Upper lobe of right lung (tissue), 1 donor: ENCODE data around the gene ARMC9. TPM values are rescaled to one million over a fixed set of nuclear protein-coding genes. Genes with fewer than 3 reads are reported as not detected.

Source experiments
- ATAC-seq: fragments of 200-7000 bp; cut with Tn5 transposase; one replicate; pipeline ENCODE4 v1.9.1; 2020; ENCODE audit warnings: mild to moderate bottlenecking, moderate library complexity
- DNase-seq: peaks from one replicate; pipeline ENCODE4 v3.0.0-alpha.2; 2020
- H3K27ac ChIP-seq: fragments of 200-600 bp; one replicate; pipeline ENCODE4 v1.8.0; 2022
- H3K27me3 ChIP-seq: fragments of 200-600 bp; one replicate; pipeline ENCODE4 v1.8.0; 2022; ENCODE audit warnings: mild to moderate bottlenecking
- H3K36me3 ChIP-seq: fragments of 200-600 bp; one replicate; pipeline ENCODE4 v1.8.0; 2022
- H3K4me1 ChIP-seq: fragments of 200-600 bp; one replicate; pipeline ENCODE4 v1.8.0; 2022
- H3K4me3 ChIP-seq: fragments of 200-600 bp; one replicate; pipeline ENCODE4 v1.8.0; 2022; ENCODE audit warnings: mild to moderate bottlenecking
- H3K9me3 ChIP-seq: fragments of 200-600 bp; one replicate; pipeline ENCODE4 v1.8.0; 2022
- intact Hi-C: fragments of 100-400 bp; cut with DNase I; formaldehyde crosslinking; loops from one replicate; pipeline ENCODE4 v1.11.0; 2022
- total RNA-seq: library from RNA; stranded (reverse); fragmentation: NEBNext Ultra II Directional; extraction: Animal tissue kit (Norgen Biotek cat#: 25700); gene quantifications from one replicate; pipeline ENCODE4 v1.2.1, GENCODE V29; 2021
- TF ChIP-seq, protein P1 (sequence below): fragments of 200-600 bp; IDR thresholded peaks from one replicate; pipeline ENCODE4 v1.8.0; 2022; ENCODE audit warnings: antibody characterized with exemption
- donor health status: DM: no; HTN: yes; CAD: no; lungs with severe emphysema.

Gene ARMC9
- total RNA-seq, 1 donor from 2014 or later = 37.1 TPM

DNA sequence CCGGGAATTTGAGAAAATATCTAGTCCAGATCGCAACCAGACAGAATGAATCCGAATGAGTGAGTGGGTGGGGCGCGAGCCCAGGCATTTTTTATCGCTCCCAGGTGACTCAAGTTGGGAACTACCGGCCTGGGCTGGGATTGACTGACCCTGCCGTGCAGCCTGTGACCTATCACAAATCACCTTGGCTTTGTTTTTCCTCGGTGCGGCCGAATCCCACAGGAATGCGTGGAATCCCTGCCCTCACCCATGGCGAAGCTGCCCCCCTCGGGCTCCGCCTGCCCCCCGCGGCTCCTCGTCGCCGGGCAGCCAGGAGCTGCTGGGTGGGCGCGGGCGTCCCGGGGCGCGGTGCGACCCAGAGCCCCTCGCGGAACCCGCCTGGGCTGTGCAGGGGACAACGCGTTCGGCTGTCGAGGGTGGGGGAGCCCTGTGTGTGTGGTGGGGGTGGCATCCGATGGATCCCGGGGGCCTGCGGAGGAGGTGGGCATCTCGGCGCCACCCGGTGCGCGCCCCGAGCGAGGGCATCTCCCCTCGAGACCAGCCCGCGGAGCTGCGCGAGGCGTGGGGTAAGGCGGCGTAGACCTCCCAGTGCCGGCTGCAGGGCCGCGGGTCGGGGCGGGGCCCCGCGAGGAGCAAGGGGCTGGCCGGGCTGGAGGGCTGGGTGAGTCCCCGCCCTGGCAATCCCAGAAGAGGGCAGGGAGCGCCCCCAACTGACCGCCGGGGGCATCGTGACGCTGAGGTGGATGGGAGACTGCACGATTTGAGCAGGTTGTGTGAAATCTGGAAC lies 213.6 kb downstream of the ARMC9 start:
- Histone ChIP-seq H3K27me3 (no peaks in the 10 kb centered on the region), H3K4me1 (peaks cover 4% of the 10 kb centered on the region), H3K9me3 (no peaks in the 10 kb centered on the region), H3K36me3 (no peaks in the 10 kb centered on the region), H3K27ac (peak overlapping the region; percentile 63), H3K4me3 (peak overlapping the region; percentile 62)
- intact Hi-C loops = loop anchor here (5.0 kb wide), 1 partner anchor 185 kb away; no protein-coding TSS in a partner anchor
- peak; percentile 94 for DNase-seq
- TF ChIP-seq, protein P1, sequence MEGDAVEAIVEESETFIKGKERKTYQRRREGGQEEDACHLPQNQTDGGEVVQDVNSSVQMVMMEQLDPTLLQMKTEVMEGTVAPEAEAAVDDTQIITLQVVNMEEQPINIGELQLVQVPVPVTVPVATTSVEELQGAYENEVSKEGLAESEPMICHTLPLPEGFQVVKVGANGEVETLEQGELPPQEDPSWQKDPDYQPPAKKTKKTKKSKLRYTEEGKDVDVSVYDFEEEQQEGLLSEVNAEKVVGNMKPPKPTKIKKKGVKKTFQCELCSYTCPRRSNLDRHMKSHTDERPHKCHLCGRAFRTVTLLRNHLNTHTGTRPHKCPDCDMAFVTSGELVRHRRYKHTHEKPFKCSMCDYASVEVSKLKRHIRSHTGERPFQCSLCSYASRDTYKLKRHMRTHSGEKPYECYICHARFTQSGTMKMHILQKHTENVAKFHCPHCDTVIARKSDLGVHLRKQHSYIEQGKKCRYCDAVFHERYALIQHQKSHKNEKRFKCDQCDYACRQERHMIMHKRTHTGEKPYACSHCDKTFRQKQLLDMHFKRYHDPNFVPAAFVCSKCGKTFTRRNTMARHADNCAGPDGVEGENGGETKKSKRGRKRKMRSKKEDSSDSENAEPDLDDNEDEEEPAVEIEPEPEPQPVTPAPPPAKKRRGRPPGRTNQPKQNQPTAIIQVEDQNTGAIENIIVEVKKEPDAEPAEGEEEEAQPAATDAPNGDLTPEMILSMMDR = peak; percentile 87
- peak; percentile 99 for ATAC-seq

DNA sequence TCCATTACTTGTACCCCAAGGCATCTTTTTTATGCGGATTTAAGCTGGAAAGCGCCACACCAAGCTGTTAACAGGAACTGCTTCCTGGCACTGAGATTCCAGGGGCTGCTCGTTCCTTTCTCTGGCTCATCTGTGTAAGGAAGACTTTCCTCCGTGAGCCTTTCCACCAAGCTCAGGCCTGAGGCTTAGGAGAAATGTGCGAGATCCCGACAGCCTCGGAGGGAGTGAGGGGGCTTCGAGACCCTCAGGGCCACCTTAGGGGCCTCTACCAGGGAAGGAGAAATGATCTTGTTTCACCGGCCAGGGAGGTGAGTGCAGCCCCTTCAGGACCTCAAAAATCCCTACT lies 214.2 kb downstream of the ARMC9 start:
- H3K4me3 ChIP-seq = peak overlapping the region; percentile 62
- ATAC-seq (no peak), DNase-seq (no peak)
- H3K36me3 ChIP-seq = no peaks in the 10 kb centered on the region
- no peak overlapping the region for H3K27ac ChIP-seq
- intact Hi-C loops = loop anchor here (5.0 kb wide), 1 partner anchor 185 kb away; no protein-coding TSS in a partner anchor
- H3K9me3 ChIP-seq = no peaks in the 10 kb centered on the region
- H3K4me1 ChIP-seq = peaks cover 4% of the 10 kb centered on the region
- TF ChIP-seq, protein P1 = no peak
- no peaks in the 10 kb centered on the region for H3K27me3 ChIP-seq

DNA sequence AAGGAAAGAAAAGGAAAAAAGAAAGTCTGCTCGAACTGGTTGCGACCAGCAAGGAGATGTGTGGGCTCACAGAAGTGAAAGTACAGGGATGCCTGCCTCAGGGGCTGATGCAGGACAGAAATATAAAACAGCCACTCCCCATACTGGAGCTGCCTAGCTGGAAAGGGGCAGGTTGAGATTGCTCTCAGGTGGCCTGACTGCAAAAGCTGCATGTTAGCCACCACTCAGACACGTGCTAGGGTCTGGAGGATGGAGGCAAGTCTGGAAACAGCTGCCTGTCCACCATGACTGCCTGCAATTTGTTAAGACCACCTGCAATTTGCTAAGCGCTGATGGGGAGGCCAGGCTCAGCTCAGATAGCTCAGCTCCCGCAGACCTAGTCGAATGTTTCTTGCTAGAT lies 215.0 kb downstream of the ARMC9 start:
- Histone ChIP-seq H3K4me1 (peaks cover 4% of the 10 kb centered on the region), H3K27me3 (no peaks in the 10 kb centered on the region), H3K9me3 (no peaks in the 10 kb centered on the region), H3K4me3 (no peak overlapping the region), H3K36me3 (no peaks in the 10 kb centered on the region), H3K27ac (no peak overlapping the region)
- DNase-seq (no peak), ATAC-seq (no peak)
- intact Hi-C loops = loop anchor here (5.0 kb wide), 1 partner anchor 186 kb away; no protein-coding TSS in a partner anchor
- TF ChIP-seq, protein P1 = no peak

DNA sequence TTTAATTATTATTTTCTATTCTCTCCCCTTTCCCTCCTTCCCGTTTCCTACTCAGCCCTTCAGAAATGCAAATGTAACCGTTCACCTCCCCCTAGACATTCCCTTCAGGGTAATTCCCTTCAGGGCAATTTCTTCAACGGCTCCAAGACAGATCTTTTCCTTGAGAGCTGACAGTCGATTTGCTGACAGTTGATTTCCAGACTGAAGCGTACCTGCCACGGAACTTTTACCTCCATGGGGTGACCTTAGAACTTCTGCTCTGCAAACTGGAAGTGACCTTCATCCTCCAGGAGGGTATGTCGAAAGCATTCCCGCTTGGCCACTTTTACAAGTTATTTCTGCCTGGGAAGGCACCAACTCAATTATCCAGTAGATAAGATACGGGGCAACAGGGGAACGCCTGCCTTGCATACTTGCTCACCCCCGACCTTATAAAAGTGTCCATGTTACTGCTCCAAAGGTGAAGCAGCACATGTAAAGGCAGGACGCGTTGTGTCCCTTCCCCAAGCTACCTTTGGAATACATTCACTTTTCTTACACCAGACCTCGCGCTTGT lies 215.6 kb downstream of the ARMC9 start:
- Histone ChIP-seq H3K4me3 (no peak overlapping the region), H3K4me1 (peaks cover 4% of the 10 kb centered on the region), H3K27me3 (no peaks in the 10 kb centered on the region), H3K9me3 (no peaks in the 10 kb centered on the region), H3K36me3 (no peaks in the 10 kb centered on the region), H3K27ac (no peak overlapping the region)
- DNase-seq = no peak
- intact Hi-C loops = loop anchor here (5.0 kb wide), 1 partner anchor 187 kb away; no protein-coding TSS in a partner anchor
- no peak for ATAC-seq
- TF ChIP-seq, protein P1 = no peak

DNA sequence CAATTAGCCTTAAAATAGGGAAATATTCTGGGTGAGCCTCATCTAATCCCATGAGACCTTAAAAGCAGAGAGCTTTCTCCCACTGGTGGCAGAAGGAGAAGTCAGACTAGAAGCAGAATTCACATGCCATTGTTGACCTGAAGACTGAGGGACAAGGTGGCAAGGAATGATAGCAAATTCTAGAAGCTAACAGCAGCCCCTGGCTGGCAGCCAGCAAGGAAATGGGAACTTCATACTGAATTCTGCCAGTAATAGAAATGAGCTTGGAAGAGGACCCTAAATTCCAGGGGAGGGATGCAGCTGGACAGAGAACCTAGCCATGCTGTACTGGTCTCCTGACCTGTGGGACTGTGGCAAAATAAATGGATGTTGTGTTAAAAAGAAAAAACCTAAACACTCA lies 216.6 kb downstream of the ARMC9 start:
- ATAC-seq = no peak
- Histone ChIP-seq H3K27ac (no peak overlapping the region), H3K27me3 (no peaks in the 10 kb centered on the region), H3K36me3 (no peaks in the 10 kb centered on the region), H3K9me3 (no peaks in the 10 kb centered on the region), H3K4me1 (peaks cover 4% of the 10 kb centered on the region), H3K4me3 (no peak overlapping the region)
- TF ChIP-seq, protein P1 = no peak
- intact Hi-C loops = no loop called here
- DNase-seq = no peak
